NCI-H1436 treated with DMSO at 0.1 percent for 48 hours (cell line): Measurements from ENCODE around the gene CCL21.

ENCODE experiments used
- DNase-seq: peaks from one replicate; lab custom pipeline; 2025; lab: John Stamatoyannopoulos, UW

The CCL21 gene

GRCh38 chr9:34707130-34707529 lies 2.8 kb downstream of the CCL21 start:
- DNase-seq = no peak

- no peak for DNase-seq
These were observed 7.9 kb downstream of the CCL21 start for GRCh38 chr9:34701769-34702736.

GRCh38 chr9:34701023-34701768 lies 8.7 kb downstream of the CCL21 start:
- DNase-seq = no peak

GRCh38 chr9:34694811-34695210 lies 15.1 kb downstream of the CCL21 start:
- DNase-seq = no peak

GRCh38 chr9:34693560-34693959 lies 16.4 kb downstream of the CCL21 start:
- no peak for DNase-seq

GRCh38 chr9:34691936-34692315 lies 18.0 kb downstream of the CCL21 start:
- DNase-seq = no peak

- DNase-seq = no peak
These were observed 18.7 kb downstream of the CCL21 start, which contains the start of gene CCL19 for GRCh38 chr9:34690983-34691935. TSS of gene CCL19 (minus strand) at chr9:34691276. CDS start at chr9:34691139, 137 bp downstream.

- no peak for DNase-seq
These were observed 20.4 kb downstream of the CCL21 start for GRCh38 chr9:34689512-34689911.

GRCh38 chr9:34689116-34689470 lies 20.8 kb downstream of the CCL21 start:
- no peak for DNase-seq

- DNase-seq = no peak
These were observed 21.4 kb downstream of the CCL21 start for GRCh38 chr9:34688329-34689115.

GRCh38 chr9:34687276-34688030 lies 22.5 kb downstream of the CCL21 start:
- DNase-seq = no peak

- no peak for DNase-seq
These were observed 23.2 kb downstream of the CCL21 start for GRCh38 chr9:34686732-34687131.

- no peak for DNase-seq
These were observed 23.7 kb downstream of the CCL21 start for GRCh38 chr9:34686231-34686630.

GRCh38 chr9:34685591-34685990 lies 24.3 kb downstream of the CCL21 start:
- DNase-seq = no peak

- no peak for DNase-seq
These were observed 25.1 kb downstream of the CCL21 start for GRCh38 chr9:34684816-34685215.

- DNase-seq = no peak
These were observed 25.8 kb downstream of the CCL21 start for GRCh38 chr9:34684145-34684544.

- DNase-seq = no peak
These were observed 34.1 kb downstream of the CCL21 start for GRCh38 chr9:34675869-34676268.

GRCh38 chr9:34675048-34675714 lies 34.8 kb downstream of the CCL21 start:
- DNase-seq = no peak

GRCh38 chr9:34674440-34674839 lies 35.5 kb downstream of the CCL21 start:
- DNase-seq = no peak

GRCh38 chr9:34671307-34671706 lies 38.6 kb downstream of the CCL21 start:
- no peak for DNase-seq
